Measurements from ENCODE around the gene ACOT9. TPM values are rescaled to one million over a fixed set of nuclear protein-coding genes. Genes with fewer than 3 reads are reported as not detected.

Gene ACOT9
- polyA plus RNA-seq, 10 donors: 42.6 to 77.5 (median 59.0) TPM

Other genes starting within 250 kb of the ACOT9 start
- gene PRDX4, start 75.8 kb downstream of the ACOT9 start, polyA plus RNA-seq (ENCODE audit: insufficient read length in 10 of 10): 100 to 1,000 TPM in 7 of 10 donors, 10 to 100 TPM in 3; 73.3 to 110 (median 101) TPM
- 10 to 100 TPM; 36.2 to 57.8 (median 42.2) TPM for gene SAT1, start 39.9 kb upstream of the ACOT9 start, polyA plus RNA-seq (ENCODE audit: insufficient read length in 10 of 10)
- 10 to 100 TPM; 16.3 to 21.3 (median 18.3) TPM for gene APOO, start 164.7 kb upstream of the ACOT9 start, polyA plus RNA-seq (ENCODE audit: insufficient read length in 10 of 10)
- gene CXorf58, start 164.7 kb upstream of the ACOT9 start, polyA plus RNA-seq (ENCODE audit: insufficient read length in 10 of 10): under 1 TPM in 2 of 10 donors, not detected in 8; 0.08 to 0.10 TPM

Data from muscle of back (tissue), 10 donors.